ENCODE results near the gene USP10.

Gene USP10

DNA sequence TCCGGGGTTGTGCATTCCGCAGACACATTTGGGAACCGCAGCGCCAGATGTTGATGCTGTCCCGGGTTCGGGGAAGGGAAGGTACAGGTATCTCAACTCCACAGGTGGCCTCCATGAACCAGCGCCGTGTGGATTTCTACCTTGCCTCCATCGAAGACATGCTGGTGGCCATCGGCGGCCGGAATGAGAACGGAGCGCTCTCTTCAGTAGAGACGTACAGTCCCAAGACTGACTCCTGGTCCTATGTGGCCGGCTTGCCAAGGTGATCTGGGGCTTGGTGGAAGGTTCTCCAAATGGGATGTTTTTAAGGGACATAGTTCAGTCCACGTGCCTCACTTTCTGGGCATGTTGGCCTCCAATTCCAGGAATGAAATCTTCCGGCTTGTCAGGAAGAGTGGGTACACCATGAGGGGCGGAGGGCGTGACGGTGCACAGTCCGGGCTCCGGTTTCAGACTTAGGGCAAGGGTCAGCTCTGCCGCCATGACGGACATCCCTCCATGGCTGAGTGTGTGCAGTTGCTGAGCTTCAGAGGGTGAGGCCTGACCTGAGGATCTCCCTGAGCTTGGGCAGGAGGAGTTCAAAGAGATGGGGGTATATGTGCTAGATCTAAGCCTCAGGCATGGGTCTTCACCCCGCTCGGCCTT lies 40.0 kb upstream of the USP10 start:
- TF ChIP-seq FOXP2 (optimal IDR thresholded peaks at IDR 0.05; ENCODE audit: borderline replicate concordance, extremely low read depth, extremely low read length, insufficient read depth) (no peak), POLR2AphosphoS5 (IDR thresholded peaks at IDR 0.05; ENCODE audit: low read depth, low read length) (no peak), TAF1 (IDR thresholded peaks at IDR 0.05; ENCODE audit: borderline replicate concordance, insufficient read depth, low read length) (no peak), SIN3A (IDR thresholded peaks at IDR 0.05; ENCODE audit: borderline replicate concordance, insufficient read depth, low read length) (no peak)
- TF ChIP-seq, protein P1, sequence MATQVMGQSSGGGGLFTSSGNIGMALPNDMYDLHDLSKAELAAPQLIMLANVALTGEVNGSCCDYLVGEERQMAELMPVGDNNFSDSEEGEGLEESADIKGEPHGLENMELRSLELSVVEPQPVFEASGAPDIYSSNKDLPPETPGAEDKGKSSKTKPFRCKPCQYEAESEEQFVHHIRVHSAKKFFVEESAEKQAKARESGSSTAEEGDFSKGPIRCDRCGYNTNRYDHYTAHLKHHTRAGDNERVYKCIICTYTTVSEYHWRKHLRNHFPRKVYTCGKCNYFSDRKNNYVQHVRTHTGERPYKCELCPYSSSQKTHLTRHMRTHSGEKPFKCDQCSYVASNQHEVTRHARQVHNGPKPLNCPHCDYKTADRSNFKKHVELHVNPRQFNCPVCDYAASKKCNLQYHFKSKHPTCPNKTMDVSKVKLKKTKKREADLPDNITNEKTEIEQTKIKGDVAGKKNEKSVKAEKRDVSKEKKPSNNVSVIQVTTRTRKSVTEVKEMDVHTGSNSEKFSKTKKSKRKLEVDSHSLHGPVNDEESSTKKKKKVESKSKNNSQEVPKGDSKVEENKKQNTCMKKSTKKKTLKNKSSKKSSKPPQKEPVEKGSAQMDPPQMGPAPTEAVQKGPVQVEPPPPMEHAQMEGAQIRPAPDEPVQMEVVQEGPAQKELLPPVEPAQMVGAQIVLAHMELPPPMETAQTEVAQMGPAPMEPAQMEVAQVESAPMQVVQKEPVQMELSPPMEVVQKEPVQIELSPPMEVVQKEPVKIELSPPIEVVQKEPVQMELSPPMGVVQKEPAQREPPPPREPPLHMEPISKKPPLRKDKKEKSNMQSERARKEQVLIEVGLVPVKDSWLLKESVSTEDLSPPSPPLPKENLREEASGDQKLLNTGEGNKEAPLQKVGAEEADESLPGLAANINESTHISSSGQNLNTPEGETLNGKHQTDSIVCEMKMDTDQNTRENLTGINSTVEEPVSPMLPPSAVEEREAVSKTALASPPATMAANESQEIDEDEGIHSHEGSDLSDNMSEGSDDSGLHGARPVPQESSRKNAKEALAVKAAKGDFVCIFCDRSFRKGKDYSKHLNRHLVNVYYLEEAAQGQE (IDR thresholded peaks at IDR 0.05; ENCODE audit: insufficient read depth in 1 of 2, low read depth in 2 of 2, low read length in 2 of 2): no peak

- TF ChIP-seq POLR2AphosphoS5 (IDR thresholded peaks at IDR 0.05; ENCODE audit: low read depth, low read length) (no peak), FOXP2 (optimal IDR thresholded peaks at IDR 0.05; ENCODE audit: borderline replicate concordance, extremely low read depth, extremely low read length, insufficient read depth) (no peak), TAF1 (IDR thresholded peaks at IDR 0.05; ENCODE audit: borderline replicate concordance, insufficient read depth, low read length) (no peak), SIN3A (IDR thresholded peaks at IDR 0.05; ENCODE audit: borderline replicate concordance, insufficient read depth, low read length) (no peak)
- TF ChIP-seq, protein P1 (IDR thresholded peaks at IDR 0.05; ENCODE audit: insufficient read depth in 1 of 2, low read depth in 2 of 2, low read length in 2 of 2): no peak
These were observed 38.8 kb upstream of the USP10 start for GRCh38 chr16:84660973-84661372.

DNA sequence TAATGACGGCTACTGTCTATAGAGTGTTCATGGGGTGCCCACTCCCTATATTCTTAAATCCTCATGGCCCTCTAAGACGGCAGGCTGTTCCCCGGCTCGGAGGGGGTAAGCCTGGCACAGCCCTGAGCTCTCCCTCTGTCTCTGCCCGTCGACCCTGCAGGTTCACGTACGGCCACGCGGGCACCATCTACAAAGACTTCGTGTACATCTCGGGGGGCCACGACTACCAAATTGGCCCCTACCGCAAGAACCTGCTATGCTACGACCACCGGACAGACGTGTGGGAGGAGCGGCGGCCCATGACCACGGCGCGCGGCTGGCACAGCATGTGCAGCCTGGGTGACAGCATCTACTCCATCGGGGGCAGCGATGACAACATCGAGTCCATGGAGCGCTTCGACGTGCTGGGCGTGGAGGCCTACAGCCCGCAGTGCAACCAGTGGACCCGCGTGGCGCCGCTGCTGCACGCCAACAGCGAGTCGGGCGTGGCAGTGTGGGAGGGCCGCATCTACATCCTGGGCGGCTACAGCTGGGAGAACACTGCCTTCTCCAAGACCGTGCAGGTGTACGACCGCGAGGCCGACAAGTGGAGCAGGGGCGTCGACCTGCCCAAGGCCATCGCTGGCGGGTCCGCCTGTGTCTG lies 38.3 kb upstream of the USP10 start:
- TF ChIP-seq POLR2AphosphoS5 (IDR thresholded peaks at IDR 0.05; ENCODE audit: low read depth, low read length): no peak
- no peak for TF ChIP-seq SIN3A (IDR thresholded peaks at IDR 0.05; ENCODE audit: borderline replicate concordance, insufficient read depth, low read length)
- no peak for TF ChIP-seq FOXP2 (optimal IDR thresholded peaks at IDR 0.05; ENCODE audit: borderline replicate concordance, extremely low read depth, extremely low read length, insufficient read depth)
- no peak for TF ChIP-seq TAF1 (IDR thresholded peaks at IDR 0.05; ENCODE audit: borderline replicate concordance, insufficient read depth, low read length)
- TF ChIP-seq, protein P1 (IDR thresholded peaks at IDR 0.05; ENCODE audit: insufficient read depth in 1 of 2, low read depth in 2 of 2, low read length in 2 of 2): no peak

DNA sequence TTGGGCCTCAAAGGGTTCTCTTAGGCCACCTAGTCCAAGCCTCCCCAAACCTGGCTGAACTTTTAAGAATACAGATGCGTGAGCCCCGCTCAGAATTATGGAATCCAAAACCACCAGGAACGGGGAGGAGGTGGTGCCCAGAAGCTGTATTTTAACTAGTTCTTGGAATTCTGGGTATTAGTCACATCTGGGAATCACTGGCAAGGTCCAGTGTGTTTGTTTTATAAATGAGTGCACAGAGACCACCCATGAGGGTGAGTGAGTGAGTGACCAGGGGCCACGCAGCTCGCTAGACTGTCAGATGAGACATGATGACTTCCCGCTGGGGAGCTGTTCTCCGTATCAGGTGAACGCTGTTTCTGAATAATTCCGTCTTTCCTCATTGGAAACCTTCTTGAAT lies 37.3 kb upstream of the USP10 start:
- TF ChIP-seq, protein P1 (IDR thresholded peaks at IDR 0.05; ENCODE audit: insufficient read depth in 1 of 2, low read depth in 2 of 2, low read length in 2 of 2): no peak
- TF ChIP-seq POLR2AphosphoS5 (IDR thresholded peaks at IDR 0.05; ENCODE audit: low read depth, low read length) (no peak), SIN3A (IDR thresholded peaks at IDR 0.05; ENCODE audit: borderline replicate concordance, insufficient read depth, low read length) (no peak), TAF1 (IDR thresholded peaks at IDR 0.05; ENCODE audit: borderline replicate concordance, insufficient read depth, low read length) (no peak), FOXP2 (optimal IDR thresholded peaks at IDR 0.05; ENCODE audit: borderline replicate concordance, extremely low read depth, extremely low read length, insufficient read depth) (no peak)

All from PFSK-1 (cell line).